Transverse colon (tissue), 4 donors: ENCODE results near the gene RIC8A. TPM values are rescaled to one million over a fixed set of nuclear protein-coding genes. Genes with fewer than 3 reads are reported as not detected.
"Not testable (repeated sequence)": the region's sequence is repeated elsewhere in the genome, so short reads cannot be mapped to it uniquely, and the experiment has no call there.

Source experiments
- DNase-seq: peaks from one replicate; pipeline ENCODE4 v3.0.0-alpha.2; 2019
- H3K27ac ChIP-seq, 4 donors: fragments of 200-600 bp; sonication (generic); 2 replicates each; pipeline ENCODE4 v1.5.1; 2016 to 2018; ENCODE audit warnings: inconsistent platforms in 4 of 4
- H3K27me3 ChIP-seq: fragments of 200-600 bp; sonication (generic); 2 replicates; pipeline ENCODE4 v1.5.1; 2017; ENCODE audit warnings: inconsistent platforms
- H3K36me3 ChIP-seq, 4 donors: fragments of 200-600 bp; sonication (generic); 2 replicates each; pipeline ENCODE4 v1.5.1; 2017 to 2019; ENCODE audit warnings: inconsistent platforms in 4 of 4
- H3K4me1 ChIP-seq, 4 donors: fragments of 200-600 bp; sonication (generic); 2 replicates each; pipeline ENCODE4 v1.5.1; 2017 to 2020; ENCODE audit warnings: inconsistent platforms in 4 of 4
- H3K4me3 ChIP-seq, 4 donors: fragments of 200-600 bp; sonication (generic); 1 replicate in 1 of 4; 2 replicates in 3 of 4; pipeline versions ENCODE4 v1.5.1 to v1.6.1; 2017 to 2019; ENCODE audit warnings: inconsistent platforms in 4 of 4
- H3K9me3 ChIP-seq, 2 donors: fragments of 200-600 bp; sonication (generic); 2 replicates each; pipeline ENCODE4 v1.5.1; 2017 to 2019; ENCODE audit warnings: inconsistent platforms in 2 of 2
- CTCF ChIP-seq, 5 experiments: fragments of 200-600 bp in 3 of 5; fragments of 450-650 bp in 2 of 5; sonication (generic) in 3 of 5; IDR thresholded peaks; 1 replicate in 2 of 5; 2 replicates in 3 of 5; pipeline ENCODE4 v1.5.1; 2016 to 2017; ENCODE audit warnings: antibody characterized with exemption in 5 of 5, inconsistent platforms in 3 of 5, mild to moderate bottlenecking in 2 of 5, moderate library complexity in 1 of 5
- EP300 ChIP-seq: sonication (generic); formaldehyde crosslinking; IDR thresholded peaks from one replicate; pipeline ENCODE4 v1.6.1; 2017; ENCODE audit warnings: antibody characterized with exemption, low read depth
- POLR2A ChIP-seq: fragments of 450-650 bp; IDR thresholded peaks from one replicate; pipeline ENCODE4 v1.6.1; 2016; ENCODE audit warnings: antibody characterized with exemption, mild to moderate bottlenecking, moderate library complexity
- POLR2AphosphoS5 ChIP-seq, 3 donors: sonication (generic); formaldehyde crosslinking; IDR thresholded peaks; one replicate each; pipeline ENCODE4 v1.6.1; 2016; ENCODE audit warnings: antibody characterized with exemption in 3 of 3
- WGBS, 2 donors: methylation state at CpG; one replicate each; pipeline ENCODE4 v1.1.5; 2018; ENCODE audit warnings: low coverage in 1 of 2; 5-methylcytosine and 5-hydroxymethylcytosine counted together
- in situ Hi-C, 4 donors: fragments of 200-750 bp; cut with MboI; loops; one replicate each; pipeline versions ENCODE4 v1.15.0 to v1.15.1; 2017; ENCODE audit warnings: low sequenced_read_pairs in 3 of 4, low pct_ligation_motif_present in 1 of 4, low pct_unique_long_range_greater_than_20kb in 1 of 4
- intact Hi-C: fragments of 100-400 bp; cut with DNase I; formaldehyde crosslinking; loops from one replicate; pipeline ENCODE4 v1.15.1; 2023; ENCODE audit warnings: low total_unique reads
- total RNA-seq, 4 donors: library from RNA; depleted of rRNA; stranded (reverse); fragments of >200 nt; gene quantifications; one replicate each; pipeline ENCODE4 v1.1.0, GENCODE V29; 2016

RIC8A gene
- total RNA-seq, 4 donors from 2014 or later: 59.2 to 145 (median 93.8) TPM

GRCh38 chr11:191490-192478 lies 15.7 kb upstream of the RIC8A start:
- intact Hi-C loops, in situ Hi-C loops, H3K27ac ChIP-seq, H3K9me3 ChIP-seq, DNase-seq, H3K4me1 ChIP-seq, H3K36me3 ChIP-seq, H3K27me3 ChIP-seq, H3K4me3 ChIP-seq: not testable (repeated sequence)
- WGBS, 2 donors: 37% methylated on average over 4 of the region's 8 CpGs; no CpG with 5 or more reads in 1 of the 2 donors
- TF ChIP-seq CTCF (IDR thresholded peaks at IDR 0.05): peak; percentile 27 to 56 (median 35)

GRCh38 chr11:192674-193128 lies 14.8 kb upstream of the RIC8A start, which contains the start of gene SCGB1C1:
Gene SCGB1C1 (plus strand): TSS chr11:193078. CDS start chr11:193100, 22 bp downstream.
- H3K27me3 ChIP-seq, H3K36me3 ChIP-seq, H3K4me3 ChIP-seq, H3K4me1 ChIP-seq, intact Hi-C loops, H3K27ac ChIP-seq, H3K9me3 ChIP-seq, in situ Hi-C loops, DNase-seq: not testable (repeated sequence)
- WGBS, 2 donors: 90% methylated on average over 3 of the region's 11 CpGs; no CpG with 5 or more reads in 1 of the 2 donors

- in situ Hi-C loops: not testable (repeated sequence)
- DNase-seq: peak; percentile 6
Observed at GRCh38 chr11:193481-193880, 14.0 kb upstream of the RIC8A start.

GRCh38 chr11:196786-197731 lies 10.4 kb upstream of the RIC8A start:
- in situ Hi-C loops (no loop called here), intact Hi-C loops (no loop called here)
- no peak overlapping the region for H3K27ac ChIP-seq
- no peaks in the 10 kb centered on the region for H3K36me3 ChIP-seq
- TF ChIP-seq POLR2AphosphoS5 (IDR thresholded peaks at IDR 0.05): no peak
- no peak for TF ChIP-seq CTCF (IDR thresholded peaks at IDR 0.05)
- TF ChIP-seq EP300: no peak
- TF ChIP-seq POLR2A: no peak
- WGBS, 2 donors: 63 to 81% methylated on average over 1 to 17 of the region's 23 CpGs
- no peaks in the 10 kb centered on the region for H3K27me3 ChIP-seq
- DNase-seq: peak; percentile 6
- H3K4me1 ChIP-seq: peaks cover 0 to under 1% (median 0%) of the 10 kb centered on the region in 4 donors
- H3K9me3 ChIP-seq: no peaks in the 10 kb centered on the region
- no peak overlapping the region for H3K4me3 ChIP-seq

More at GRCh38 chr11:193481-193880, 14.0 kb upstream of the RIC8A start:
- H3K4me1 ChIP-seq, H3K9me3 ChIP-seq, intact Hi-C loops, H3K4me3 ChIP-seq, H3K27me3 ChIP-seq, H3K27ac ChIP-seq, H3K36me3 ChIP-seq: not testable (repeated sequence)
- 49 to 65% methylated on average over 4 to 5 of the region's 5 CpGs for WGBS, 2 donors
